Measurements from ENCODE around the gene SCRN2.

SCRN2 gene

DNA sequence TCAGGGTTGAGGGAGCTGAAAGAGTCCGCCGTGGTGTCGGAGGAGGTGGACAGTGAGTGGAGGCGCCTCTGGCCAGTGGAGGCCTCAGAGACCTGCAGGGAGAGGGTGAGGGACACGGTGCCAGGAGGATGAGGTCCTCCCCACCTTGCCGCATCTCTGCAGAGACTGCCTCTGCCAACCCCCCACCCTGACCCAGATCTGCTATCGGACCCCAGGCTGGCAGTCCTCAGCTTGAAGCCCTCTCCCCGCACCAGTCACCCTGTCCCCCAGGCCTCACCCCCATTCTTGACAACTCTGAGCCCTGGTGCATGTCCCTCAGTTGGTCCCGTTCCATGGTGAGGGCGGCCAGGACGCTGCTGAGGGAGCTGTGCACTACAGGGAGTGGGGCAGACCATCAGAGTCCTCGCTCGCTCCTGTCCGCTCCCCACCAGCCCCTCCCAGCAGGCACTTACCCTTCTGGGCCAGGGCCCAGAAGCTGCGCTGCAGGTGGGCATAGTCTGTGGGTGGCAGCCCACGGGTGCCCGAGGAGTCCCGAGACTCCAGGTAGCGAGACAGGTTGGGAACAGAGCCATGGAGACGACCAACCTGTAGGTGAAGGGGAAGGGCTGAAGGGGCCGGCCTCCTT is 24.9 kb downstream of the SCRN2 start:
- no peak overlapping the region for H2AFZ ChIP-seq (ENCODE audit: low read depth)

DNA sequence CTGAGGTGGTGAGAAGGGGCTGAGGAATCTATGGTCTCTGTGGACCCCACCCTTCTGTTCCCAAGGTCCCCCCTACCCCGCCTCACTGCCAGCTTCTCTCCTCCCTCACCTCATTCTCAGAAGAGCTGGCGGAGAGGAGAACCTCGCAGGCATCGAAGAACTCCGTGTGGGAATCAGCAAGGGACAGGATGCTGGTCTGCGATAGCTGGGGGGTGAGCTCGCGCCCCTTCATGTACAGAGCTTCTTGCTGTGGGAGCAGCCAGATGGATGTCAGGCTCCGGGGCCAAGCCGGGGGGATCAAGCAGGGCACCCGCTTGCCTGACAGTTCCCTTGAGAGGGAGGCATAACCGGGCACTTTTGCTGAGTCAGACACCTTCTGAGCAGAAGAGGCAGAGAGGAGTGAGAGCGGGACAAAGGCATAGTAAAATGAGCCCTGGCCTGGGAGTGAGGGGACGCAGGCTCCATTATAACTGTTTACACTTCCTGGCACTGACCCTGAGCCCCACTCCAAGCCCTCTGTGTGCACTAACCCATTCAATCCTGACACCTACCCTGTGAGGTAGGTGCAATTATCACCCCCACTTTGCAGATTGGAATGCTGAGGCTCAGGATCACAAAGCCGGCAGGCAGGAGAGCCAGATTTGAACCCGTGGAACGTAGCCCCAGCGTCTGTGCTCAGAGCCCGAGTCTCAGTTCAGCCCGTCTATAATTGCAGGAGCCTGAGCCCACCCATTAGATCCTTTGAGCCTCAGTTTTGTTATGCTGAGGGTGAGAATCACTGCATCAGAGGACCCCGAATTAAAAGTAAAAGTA is 25.8 kb downstream of the SCRN2 start:
- no peaks in the 10 kb centered on the region for H3K27me3 ChIP-seq (ENCODE audit: insufficient read depth, low read depth)

More for the DNA sequence above, 24.9 kb downstream of the SCRN2 start:
- no peak overlapping the region for H3K4me3 ChIP-seq (IDR thresholded peaks at IDR 0.05; ENCODE audit: insufficient read depth, low read depth, low read length)
- H3K4me2 ChIP-seq: no peak overlapping the region
- no peaks in the 10 kb centered on the region for H4K20me1 ChIP-seq (ENCODE audit: insufficient read depth)
- H3K36me3 ChIP-seq (ENCODE audit: insufficient read depth): no peaks in the 10 kb centered on the region
- peaks cover 9% of the 10 kb centered on the region for H3K4me1 ChIP-seq (ENCODE audit: low read depth, poor library complexity, severe bottlenecking)
- no peak overlapping the region for H3K27ac ChIP-seq
- no peaks in the 10 kb centered on the region for H3K79me2 ChIP-seq (ENCODE audit: insufficient read depth, low read depth)
- TF ChIP-seq, protein P1, sequence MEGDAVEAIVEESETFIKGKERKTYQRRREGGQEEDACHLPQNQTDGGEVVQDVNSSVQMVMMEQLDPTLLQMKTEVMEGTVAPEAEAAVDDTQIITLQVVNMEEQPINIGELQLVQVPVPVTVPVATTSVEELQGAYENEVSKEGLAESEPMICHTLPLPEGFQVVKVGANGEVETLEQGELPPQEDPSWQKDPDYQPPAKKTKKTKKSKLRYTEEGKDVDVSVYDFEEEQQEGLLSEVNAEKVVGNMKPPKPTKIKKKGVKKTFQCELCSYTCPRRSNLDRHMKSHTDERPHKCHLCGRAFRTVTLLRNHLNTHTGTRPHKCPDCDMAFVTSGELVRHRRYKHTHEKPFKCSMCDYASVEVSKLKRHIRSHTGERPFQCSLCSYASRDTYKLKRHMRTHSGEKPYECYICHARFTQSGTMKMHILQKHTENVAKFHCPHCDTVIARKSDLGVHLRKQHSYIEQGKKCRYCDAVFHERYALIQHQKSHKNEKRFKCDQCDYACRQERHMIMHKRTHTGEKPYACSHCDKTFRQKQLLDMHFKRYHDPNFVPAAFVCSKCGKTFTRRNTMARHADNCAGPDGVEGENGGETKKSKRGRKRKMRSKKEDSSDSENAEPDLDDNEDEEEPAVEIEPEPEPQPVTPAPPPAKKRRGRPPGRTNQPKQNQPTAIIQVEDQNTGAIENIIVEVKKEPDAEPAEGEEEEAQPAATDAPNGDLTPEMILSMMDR (conservative IDR thresholded peaks at IDR 0.05; ENCODE audit: low read depth, low read length): no peak
- no peak overlapping the region for H3K9ac ChIP-seq
- H3K27me3 ChIP-seq (ENCODE audit: insufficient read depth, low read depth): no peaks in the 10 kb centered on the region

DNA sequence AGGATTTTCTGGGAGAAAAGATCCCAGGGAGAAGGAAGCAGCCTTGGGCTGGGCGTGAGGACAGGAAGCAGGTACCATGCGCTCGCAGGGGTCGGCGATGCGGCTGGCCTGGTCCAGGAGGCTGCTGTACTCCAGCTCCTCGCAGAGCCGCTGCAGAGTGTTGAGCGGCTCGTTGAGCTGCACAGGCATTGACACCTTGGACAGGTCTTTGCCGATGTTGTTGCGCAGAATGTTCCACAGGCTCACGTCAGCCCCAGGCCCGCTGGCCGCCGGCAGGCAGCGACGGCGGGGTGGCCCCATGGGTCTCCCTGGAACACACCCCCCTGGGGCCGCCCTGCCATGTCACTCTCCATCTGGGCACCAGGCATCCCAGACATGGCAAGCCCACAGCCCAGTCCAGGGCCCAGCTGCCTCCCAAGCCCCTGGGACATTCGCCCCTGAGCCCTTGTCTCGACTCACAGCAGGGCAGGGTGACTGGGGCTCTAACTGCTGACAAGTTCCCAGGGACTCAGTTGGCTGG is 27.5 kb downstream of the SCRN2 start:
- Histone ChIP-seq H3K9ac (no peak overlapping the region), H3K4me2 (no peak overlapping the region), H3K4me3 (IDR thresholded peaks at IDR 0.05; ENCODE audit: insufficient read depth, low read depth, low read length) (no peak overlapping the region), H3K27ac (no peak overlapping the region), H3K79me2 (ENCODE audit: insufficient read depth, low read depth) (no peaks in the 10 kb centered on the region), H3K4me1 (ENCODE audit: low read depth, poor library complexity, severe bottlenecking) (peaks cover 4% of the 10 kb centered on the region), H2AFZ (ENCODE audit: low read depth) (no peak overlapping the region), H4K20me1 (ENCODE audit: insufficient read depth) (no peaks in the 10 kb centered on the region), H3K27me3 (ENCODE audit: insufficient read depth, low read depth) (no peaks in the 10 kb centered on the region), H3K36me3 (ENCODE audit: insufficient read depth) (no peaks in the 10 kb centered on the region)
- TF ChIP-seq, protein P1 (conservative IDR thresholded peaks at IDR 0.05; ENCODE audit: low read depth, low read length): no peak

More for the DNA sequence above, 25.8 kb downstream of the SCRN2 start:
- Histone ChIP-seq H3K4me3 (IDR thresholded peaks at IDR 0.05; ENCODE audit: insufficient read depth, low read depth, low read length) (no peak overlapping the region), H3K4me1 (ENCODE audit: low read depth, poor library complexity, severe bottlenecking) (peaks cover under 1% of the 10 kb centered on the region), H3K4me2 (no peak overlapping the region), H3K36me3 (ENCODE audit: insufficient read depth) (no peaks in the 10 kb centered on the region), H2AFZ (ENCODE audit: low read depth) (no peak overlapping the region), H3K79me2 (ENCODE audit: insufficient read depth, low read depth) (no peaks in the 10 kb centered on the region), H3K27ac (no peak overlapping the region), H4K20me1 (ENCODE audit: insufficient read depth) (no peaks in the 10 kb centered on the region), H3K9ac (no peak overlapping the region)
- TF ChIP-seq, protein P1 (conservative IDR thresholded peaks at IDR 0.05; ENCODE audit: low read depth, low read length): no peak

DNA sequence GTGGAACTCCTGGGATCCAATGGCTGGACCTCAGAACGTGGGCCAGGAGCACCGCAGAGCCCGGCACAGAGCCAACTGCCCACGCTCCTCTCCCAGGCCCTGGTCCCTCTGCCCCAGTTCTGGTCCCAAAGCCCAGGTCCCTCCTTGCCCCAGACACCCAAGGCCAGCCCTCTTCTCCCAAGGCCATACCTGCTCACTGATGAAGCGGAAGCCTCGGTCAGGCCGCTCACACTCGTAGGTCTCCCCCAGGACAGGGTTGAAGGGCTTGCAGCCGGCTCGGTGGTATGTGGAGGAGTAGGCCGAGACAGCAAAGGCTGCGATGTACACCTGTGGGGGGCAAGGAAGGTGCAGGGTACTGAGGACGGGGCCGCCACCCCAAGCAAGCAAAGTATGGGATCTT is 28.0 kb downstream of the SCRN2 start:
- no peak overlapping the region for H3K4me3 ChIP-seq (IDR thresholded peaks at IDR 0.05; ENCODE audit: insufficient read depth, low read depth, low read length)
- no peaks in the 10 kb centered on the region for H3K36me3 ChIP-seq (ENCODE audit: insufficient read depth)
- H3K27me3 ChIP-seq (ENCODE audit: insufficient read depth, low read depth): no peaks in the 10 kb centered on the region
- H4K20me1 ChIP-seq (ENCODE audit: insufficient read depth): no peaks in the 10 kb centered on the region
- H3K27ac ChIP-seq: no peak overlapping the region
- H2AFZ ChIP-seq (ENCODE audit: low read depth): no peak overlapping the region
- no peak overlapping the region for H3K9ac ChIP-seq
- peaks cover 4% of the 10 kb centered on the region for H3K4me1 ChIP-seq (ENCODE audit: low read depth, poor library complexity, severe bottlenecking)
- TF ChIP-seq, protein P1 (conservative IDR thresholded peaks at IDR 0.05; ENCODE audit: low read depth, low read length): no peak
- H3K79me2 ChIP-seq (ENCODE audit: insufficient read depth, low read depth): no peaks in the 10 kb centered on the region
- no peak overlapping the region for H3K4me2 ChIP-seq
